Measurements from ENCODE around the gene GSS. TPM values are rescaled to one million over a fixed set of nuclear protein-coding genes. Genes with fewer than 3 reads are reported as not detected.

GSS gene
- total RNA-seq, 4 donors from 2014 or later, result 56.5 to 86.7 (median 75.2) TPM

DNA sequence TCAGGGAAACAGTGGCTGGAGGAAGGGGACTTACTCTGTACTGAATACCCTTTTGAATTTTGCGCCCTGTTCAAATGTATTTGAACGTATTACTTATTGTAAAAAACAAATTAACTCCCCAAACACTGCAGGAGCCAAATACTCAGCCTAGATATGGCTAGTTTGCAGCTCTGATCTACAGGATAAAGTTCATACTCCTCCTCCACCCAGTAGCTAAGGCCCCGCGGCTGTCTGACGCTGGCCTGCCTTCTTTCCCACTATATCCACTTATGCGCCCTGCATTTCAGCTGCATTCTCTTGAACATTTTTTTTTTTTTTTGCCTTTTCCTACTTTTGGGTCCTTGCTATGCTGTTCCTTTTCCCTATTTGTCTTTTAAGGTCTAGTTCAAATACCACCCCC, 6.5 kb downstream of the GSS start:
- Histone ChIP-seq H3K27me3 (no peaks in the 10 kb centered on the region), H3K4me1 (peaks cover 12% of the 10 kb centered on the region), H3K4me3 (no peak overlapping the region), H3K9me3 (no peaks in the 10 kb centered on the region), H3K27ac (no peak overlapping the region), H3K36me3 (peaks cover 26% of the 10 kb centered on the region)
- DNase-seq (ENCODE audit: low spot score in 2 of 2), result no peak
- TF ChIP-seq POLR2A (IDR thresholded peaks at IDR 0.05) (no peak), POLR2AphosphoS5 (IDR thresholded peaks at IDR 0.05) (no peak), EP300 (IDR thresholded peaks at IDR 0.05) (no peak)
- TF ChIP-seq, protein P1, sequence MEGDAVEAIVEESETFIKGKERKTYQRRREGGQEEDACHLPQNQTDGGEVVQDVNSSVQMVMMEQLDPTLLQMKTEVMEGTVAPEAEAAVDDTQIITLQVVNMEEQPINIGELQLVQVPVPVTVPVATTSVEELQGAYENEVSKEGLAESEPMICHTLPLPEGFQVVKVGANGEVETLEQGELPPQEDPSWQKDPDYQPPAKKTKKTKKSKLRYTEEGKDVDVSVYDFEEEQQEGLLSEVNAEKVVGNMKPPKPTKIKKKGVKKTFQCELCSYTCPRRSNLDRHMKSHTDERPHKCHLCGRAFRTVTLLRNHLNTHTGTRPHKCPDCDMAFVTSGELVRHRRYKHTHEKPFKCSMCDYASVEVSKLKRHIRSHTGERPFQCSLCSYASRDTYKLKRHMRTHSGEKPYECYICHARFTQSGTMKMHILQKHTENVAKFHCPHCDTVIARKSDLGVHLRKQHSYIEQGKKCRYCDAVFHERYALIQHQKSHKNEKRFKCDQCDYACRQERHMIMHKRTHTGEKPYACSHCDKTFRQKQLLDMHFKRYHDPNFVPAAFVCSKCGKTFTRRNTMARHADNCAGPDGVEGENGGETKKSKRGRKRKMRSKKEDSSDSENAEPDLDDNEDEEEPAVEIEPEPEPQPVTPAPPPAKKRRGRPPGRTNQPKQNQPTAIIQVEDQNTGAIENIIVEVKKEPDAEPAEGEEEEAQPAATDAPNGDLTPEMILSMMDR (IDR thresholded peaks at IDR 0.05), result no peak
- 94% methylated on average over 6 of the region's 6 CpGs for WGBS

GRCh38 chr20:34948030-34948429, 7.6 kb downstream of the GSS start:
- Histone ChIP-seq H3K36me3 (peaks cover 37% of the 10 kb centered on the region), H3K27ac (no peak overlapping the region), H3K4me3 (no peak overlapping the region), H3K27me3 (no peaks in the 10 kb centered on the region), H3K4me1 (peaks cover 11% of the 10 kb centered on the region), H3K9me3 (no peaks in the 10 kb centered on the region)
- DNase-seq (ENCODE audit: low spot score in 2 of 2), result no peak
- TF ChIP-seq POLR2AphosphoS5 (IDR thresholded peaks at IDR 0.05) (no peak), POLR2A (IDR thresholded peaks at IDR 0.05) (no peak)

DNA sequence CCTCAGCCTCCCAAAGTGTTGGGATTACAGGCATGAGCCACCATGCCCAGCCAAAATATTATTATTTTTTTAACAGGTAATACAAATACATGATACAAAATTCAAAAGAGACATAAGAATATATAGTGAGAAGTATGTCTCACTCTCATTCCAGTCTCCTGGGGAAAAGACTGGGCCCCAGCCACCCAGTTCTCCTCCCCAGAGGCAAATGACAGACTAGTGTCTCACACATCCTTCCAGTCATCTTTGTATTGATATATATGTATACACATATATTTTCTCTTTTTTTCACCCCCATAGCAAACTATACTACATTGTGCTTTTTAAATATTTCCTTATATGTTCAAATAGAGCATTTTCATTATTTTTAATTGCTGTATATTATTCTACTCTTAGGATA, 8.3 kb downstream of the GSS start:
- no peaks in the 10 kb centered on the region for H3K9me3 ChIP-seq
- no peak for TF ChIP-seq POLR2A (IDR thresholded peaks at IDR 0.05)
- TF ChIP-seq, protein P1 (IDR thresholded peaks at IDR 0.05), result no peak
- TF ChIP-seq EP300 (IDR thresholded peaks at IDR 0.05), result no peak
- TF ChIP-seq POLR2AphosphoS5 (IDR thresholded peaks at IDR 0.05), result no peak
- H3K27ac ChIP-seq, result no peak overlapping the region
- peaks cover 44% of the 10 kb centered on the region for H3K36me3 ChIP-seq
- peaks cover 11% of the 10 kb centered on the region for H3K4me1 ChIP-seq
- no peak overlapping the region for H3K4me3 ChIP-seq
- H3K27me3 ChIP-seq, result no peaks in the 10 kb centered on the region
- no peak for DNase-seq (ENCODE audit: low spot score in 2 of 2)

DNA sequence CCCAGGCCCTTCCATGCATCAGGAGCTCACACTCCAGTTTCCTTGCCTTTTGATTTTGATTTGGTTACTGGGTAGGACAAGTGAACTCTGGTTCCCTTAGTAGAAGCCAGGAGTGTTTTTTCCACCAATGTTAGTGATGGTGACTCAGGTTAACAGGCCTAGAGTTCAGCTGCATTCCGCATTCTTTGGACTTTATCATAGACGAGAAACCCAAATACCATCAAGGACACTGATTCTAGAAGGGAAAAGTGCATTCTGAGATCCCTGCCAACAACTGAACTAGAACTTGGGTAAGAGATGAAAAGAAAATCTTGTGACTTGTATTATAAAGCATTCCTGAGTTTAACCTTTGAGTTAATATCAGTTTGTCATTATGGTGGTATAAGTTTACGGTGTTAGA, 8.9 kb downstream of the GSS start:
- TF ChIP-seq POLR2A (IDR thresholded peaks at IDR 0.05), result no peak
- TF ChIP-seq, protein P1 (IDR thresholded peaks at IDR 0.05), result no peak
- TF ChIP-seq POLR2AphosphoS5 (IDR thresholded peaks at IDR 0.05), result no peak
- TF ChIP-seq EP300 (IDR thresholded peaks at IDR 0.05), result no peak
- H3K27ac ChIP-seq, result no peak overlapping the region
- H3K36me3 ChIP-seq, result peaks cover 51% of the 10 kb centered on the region
- DNase-seq (ENCODE audit: low spot score in 2 of 2), result no peak
- no peaks in the 10 kb centered on the region for H3K9me3 ChIP-seq
- H3K4me1 ChIP-seq, result peaks cover 11% of the 10 kb centered on the region
- 97% methylated on average over 3 of the region's 3 CpGs for WGBS
- H3K4me3 ChIP-seq, result no peak overlapping the region
- H3K27me3 ChIP-seq, result no peaks in the 10 kb centered on the region

DNA sequence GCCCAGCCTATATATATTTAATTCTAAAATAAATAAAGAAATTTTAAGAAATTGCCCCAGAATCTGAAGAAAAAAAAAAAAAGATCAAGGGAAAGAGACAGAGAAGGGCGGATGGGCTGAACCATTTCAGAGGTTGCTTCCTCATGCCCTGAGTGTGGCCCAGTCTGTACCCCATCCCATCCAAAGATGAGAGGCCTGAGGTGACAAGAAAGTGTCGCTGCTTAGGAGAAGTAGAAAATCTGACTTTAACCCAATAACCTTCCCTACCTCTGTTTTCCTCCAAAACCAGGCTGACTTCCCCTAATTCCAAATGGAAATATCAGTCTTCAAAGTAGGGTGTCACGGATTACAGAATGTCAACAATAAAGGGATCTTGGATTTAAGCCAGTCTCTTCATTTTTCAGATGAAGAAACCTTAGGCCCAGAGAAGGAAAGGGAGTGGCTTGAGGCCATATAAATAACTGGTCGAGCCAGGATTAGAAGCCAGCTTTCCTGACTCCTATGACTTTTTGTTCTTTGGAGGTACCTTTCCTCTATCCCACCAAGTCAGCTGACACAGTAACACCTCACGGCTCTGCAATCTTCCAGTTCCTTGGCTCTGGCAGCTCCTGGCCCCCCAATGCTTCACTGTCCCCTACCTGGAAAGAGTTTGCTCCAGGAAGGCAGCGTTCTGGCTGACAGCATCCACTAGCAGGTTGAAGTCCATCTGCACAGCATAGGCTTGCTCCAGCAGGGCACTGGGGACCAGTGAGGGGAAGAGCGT, 10.1 kb downstream of the GSS start:
- no peak for TF ChIP-seq POLR2AphosphoS5 (IDR thresholded peaks at IDR 0.05)
- TF ChIP-seq, protein P1 (IDR thresholded peaks at IDR 0.05), result no peak
- no peak for TF ChIP-seq POLR2A (IDR thresholded peaks at IDR 0.05)
- TF ChIP-seq EP300 (IDR thresholded peaks at IDR 0.05), result no peak
- H3K27ac ChIP-seq, result no peak overlapping the region
- H3K4me3 ChIP-seq, result no peak overlapping the region
- WGBS, result 70% methylated on average over 7 of the region's 7 CpGs
- no peaks in the 10 kb centered on the region for H3K27me3 ChIP-seq
- H3K36me3 ChIP-seq, result peaks cover 62% of the 10 kb centered on the region
- no peak for DNase-seq (ENCODE audit: low spot score in 2 of 2)
- H3K9me3 ChIP-seq, result no peaks in the 10 kb centered on the region
- peaks cover 8% of the 10 kb centered on the region for H3K4me1 ChIP-seq
